22Rv1 (cell line): ENCODE results near the gene HSPA4L.

ENCODE experiments used
- H3K27ac ChIP-seq: fragments of 450-650 bp; 2 replicates; pipeline ENCODE4 v1.5.1; 2017
- ZFX ChIP-seq: fragments of 450-650 bp; IDR thresholded peaks from 2 replicates; pipeline ENCODE4 v1.6.1; 2017; ENCODE audit warnings: antibody characterized with exemption, borderline replicate concordance
- TF ChIP-seq, protein P1 (sequence below): fragments of 450-650 bp; IDR thresholded peaks from 2 replicates; pipeline ENCODE4 v1.5.1; 2017; ENCODE audit warnings: mild to moderate bottlenecking

The HSPA4L gene

DNA sequence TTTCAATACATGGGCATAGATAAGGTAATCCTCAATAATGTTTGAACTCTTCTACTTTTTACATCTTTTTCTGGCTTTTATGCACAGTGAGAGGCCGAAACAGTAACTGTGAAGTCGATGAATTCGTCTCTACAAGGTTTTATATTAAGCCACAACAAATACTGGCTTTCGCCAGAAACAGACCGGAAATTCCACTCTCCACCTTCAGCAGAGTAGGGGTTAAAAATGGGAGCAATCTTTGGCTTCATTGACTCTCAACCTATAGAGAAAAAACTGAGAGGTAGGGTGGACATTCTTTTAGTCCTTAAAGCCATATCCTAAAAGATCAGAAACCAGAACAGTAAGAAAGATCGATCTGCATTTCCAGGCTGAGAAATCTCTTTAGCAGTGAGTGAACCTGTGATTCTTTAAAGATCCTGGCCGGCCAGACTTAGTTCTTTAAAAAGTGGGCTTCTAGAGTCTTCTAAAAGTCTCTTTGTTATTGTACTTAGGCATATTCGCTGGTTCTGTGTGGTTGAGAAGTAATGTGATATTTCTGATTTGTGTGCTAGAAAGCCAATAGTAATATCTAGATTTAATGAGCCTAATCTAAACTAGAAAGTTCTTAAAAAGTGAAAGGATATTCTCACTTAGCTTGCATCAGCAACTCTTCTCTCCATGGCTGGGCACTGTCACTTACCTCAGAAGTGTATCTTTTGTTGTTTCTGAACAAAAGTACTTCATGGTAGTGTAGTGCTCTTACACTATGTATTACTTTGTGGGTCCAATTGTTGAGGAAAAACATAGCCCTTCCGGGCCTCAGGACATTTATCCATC, 2.0 kb downstream of the HSPA4L start:
- TF ChIP-seq, protein P1, sequence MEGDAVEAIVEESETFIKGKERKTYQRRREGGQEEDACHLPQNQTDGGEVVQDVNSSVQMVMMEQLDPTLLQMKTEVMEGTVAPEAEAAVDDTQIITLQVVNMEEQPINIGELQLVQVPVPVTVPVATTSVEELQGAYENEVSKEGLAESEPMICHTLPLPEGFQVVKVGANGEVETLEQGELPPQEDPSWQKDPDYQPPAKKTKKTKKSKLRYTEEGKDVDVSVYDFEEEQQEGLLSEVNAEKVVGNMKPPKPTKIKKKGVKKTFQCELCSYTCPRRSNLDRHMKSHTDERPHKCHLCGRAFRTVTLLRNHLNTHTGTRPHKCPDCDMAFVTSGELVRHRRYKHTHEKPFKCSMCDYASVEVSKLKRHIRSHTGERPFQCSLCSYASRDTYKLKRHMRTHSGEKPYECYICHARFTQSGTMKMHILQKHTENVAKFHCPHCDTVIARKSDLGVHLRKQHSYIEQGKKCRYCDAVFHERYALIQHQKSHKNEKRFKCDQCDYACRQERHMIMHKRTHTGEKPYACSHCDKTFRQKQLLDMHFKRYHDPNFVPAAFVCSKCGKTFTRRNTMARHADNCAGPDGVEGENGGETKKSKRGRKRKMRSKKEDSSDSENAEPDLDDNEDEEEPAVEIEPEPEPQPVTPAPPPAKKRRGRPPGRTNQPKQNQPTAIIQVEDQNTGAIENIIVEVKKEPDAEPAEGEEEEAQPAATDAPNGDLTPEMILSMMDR: no peak
- no peak for TF ChIP-seq ZFX
- no peak overlapping the region for H3K27ac ChIP-seq

DNA sequence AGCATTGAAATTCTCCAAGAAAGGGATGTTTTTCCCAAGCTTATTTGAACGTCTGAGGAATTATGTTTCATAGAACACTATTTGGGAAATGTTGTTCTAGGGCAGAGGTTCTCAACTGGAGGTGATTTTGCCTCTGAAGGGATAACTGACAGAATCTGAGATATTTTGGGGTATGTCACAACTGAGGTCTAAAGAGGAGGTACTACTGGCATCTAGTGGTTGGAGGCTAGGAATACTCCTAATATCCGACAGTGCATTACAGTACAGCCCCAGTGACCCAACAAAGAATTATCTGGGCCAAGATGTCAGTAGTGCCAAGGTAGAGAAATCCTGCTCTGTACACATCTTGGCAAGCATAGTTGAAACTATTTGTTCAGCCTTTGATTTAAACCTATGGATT, 6.4 kb downstream of the HSPA4L start:
- no peak overlapping the region for H3K27ac ChIP-seq
- TF ChIP-seq, protein P1: peak; percentile 37
- TF ChIP-seq ZFX: no peak

DNA sequence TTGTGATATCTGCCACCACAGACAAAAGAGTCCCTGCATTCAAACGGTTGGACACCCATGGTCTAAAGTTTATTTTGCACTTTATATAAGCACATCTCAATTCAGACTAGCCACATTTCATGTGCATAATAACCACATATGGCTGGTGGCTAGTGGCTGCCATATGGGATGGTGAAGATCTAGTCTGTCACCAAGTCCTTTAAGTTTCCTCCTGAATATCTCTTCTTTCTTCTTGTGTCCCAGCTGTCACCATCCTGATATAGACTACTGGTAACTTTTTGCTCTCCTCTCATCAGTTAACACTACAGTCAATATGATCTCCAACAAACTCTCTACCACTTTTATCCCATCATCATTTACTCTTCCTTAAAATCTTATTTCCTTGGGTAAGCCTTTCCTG, 9.3 kb downstream of the HSPA4L start:
- TF ChIP-seq, protein P1: no peak
- TF ChIP-seq ZFX: no peak
- H3K27ac ChIP-seq: no peak overlapping the region

DNA sequence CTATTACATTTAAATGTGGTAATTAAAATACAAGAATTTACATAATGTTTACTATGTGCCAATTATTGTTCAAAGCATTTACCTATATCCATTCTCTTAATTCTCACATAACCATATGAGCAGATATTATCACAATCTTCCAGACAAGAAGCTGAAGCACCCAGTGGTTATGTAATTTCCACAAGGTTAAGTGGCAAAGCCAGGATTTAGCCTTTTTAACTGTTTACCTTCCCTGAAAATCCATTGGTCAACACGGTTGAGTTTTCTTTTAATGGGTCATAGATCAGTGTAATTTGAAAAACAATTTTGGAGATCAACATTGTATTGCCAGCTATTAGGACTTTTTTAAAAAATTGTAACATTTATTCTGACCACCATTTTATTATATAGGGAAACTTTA, 11.4 kb downstream of the HSPA4L start:
- TF ChIP-seq ZFX: no peak
- TF ChIP-seq, protein P1: no peak
- H3K27ac ChIP-seq: no peak overlapping the region

DNA sequence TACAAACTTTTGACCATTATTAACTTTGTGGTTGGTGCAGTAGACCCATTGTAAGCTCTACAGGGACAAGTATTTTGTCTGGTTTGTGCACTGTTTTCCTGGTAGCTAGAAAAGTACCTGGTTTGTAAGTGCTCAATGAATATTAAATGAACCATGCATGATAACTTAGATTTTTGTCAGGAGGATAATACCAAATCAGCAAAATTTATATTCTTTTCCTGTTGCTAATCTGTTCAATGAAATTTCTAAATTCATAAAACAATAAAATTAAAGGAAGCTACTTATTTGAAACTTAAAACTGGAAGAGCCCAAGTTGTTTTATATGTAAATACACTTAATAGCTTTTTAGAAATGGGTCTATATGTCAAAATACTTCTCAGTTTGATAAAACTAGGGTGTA, 17.6 kb downstream of the HSPA4L start:
- no peak overlapping the region for H3K27ac ChIP-seq
- no peak for TF ChIP-seq ZFX
- TF ChIP-seq, protein P1: no peak

DNA sequence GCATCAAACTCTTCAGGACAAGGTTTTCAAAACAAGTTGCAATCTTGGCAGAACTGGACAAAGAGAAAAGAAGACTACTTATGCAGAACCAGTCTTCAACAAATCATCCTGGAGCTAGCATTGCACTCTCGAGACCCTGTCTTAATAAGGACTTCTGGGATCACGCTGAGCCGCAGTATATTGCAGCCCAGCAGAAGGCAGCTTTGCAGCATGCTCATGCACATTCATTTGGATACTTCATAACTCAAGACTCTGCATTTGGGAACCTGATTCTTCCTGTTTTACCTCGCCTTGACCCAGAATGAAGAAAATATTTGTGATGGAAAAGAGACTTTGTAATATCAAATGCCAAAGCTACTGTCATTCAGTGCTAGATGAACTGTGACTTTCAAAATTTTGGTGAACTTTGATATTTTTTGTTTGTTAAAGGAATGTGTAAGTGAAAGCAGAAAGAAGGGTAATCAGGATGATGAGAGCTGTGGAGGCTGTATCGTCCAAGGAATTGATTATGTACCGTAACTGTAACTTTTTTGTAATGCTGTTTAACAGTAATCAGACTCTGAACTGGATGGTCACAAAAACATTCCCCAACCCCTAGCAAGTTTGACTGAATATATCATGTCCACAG, 27.2 kb downstream of the HSPA4L start:
- H3K27ac ChIP-seq: no peak overlapping the region
- TF ChIP-seq, protein P1: no peak
- no peak for TF ChIP-seq ZFX

DNA sequence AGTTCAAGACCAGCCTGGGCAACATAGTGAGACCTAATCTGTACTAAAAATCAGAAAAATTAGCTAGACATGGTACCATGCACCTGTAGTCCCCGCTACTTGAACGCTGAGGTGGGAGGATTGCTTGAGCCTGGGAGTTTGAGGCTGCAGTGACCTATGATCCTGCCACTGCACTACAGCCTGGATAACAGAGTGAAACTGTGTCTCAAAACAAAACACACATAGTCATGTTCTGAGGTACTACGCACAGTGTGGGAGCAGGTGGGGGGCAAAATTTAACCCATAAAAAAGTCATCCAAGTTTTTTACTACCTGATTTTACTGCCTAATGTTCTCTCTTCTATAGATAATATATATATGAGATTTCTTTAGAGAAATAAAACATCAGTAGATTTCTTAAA, 28.4 kb downstream of the HSPA4L start:
- H3K27ac ChIP-seq: no peak overlapping the region
- TF ChIP-seq, protein P1: no peak
- TF ChIP-seq ZFX: no peak
